Measurements from ENCODE around the gene PCMT1.

DNA sequence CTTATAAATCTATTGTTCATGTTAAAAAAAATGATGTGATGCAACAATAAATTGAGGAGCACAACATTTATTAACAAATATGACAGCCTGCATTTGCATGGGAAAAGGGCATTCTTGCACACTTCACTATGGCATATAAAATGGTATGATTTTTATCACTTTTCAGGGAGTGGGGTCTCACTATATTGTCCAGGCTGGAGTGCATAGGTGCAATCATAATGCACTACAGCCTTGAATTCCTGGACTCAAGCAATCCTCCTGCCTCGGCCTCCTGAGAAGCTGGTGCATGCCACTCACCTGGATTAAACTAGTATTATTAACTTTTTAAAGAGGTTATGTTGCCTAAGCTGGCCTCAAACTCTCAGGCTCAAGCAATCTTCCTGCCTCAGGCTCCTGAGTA lies 14.6 kb upstream of the PCMT1 start:
- TF ChIP-seq FOS (IDR thresholded peaks at IDR 0.05; ENCODE audit: borderline replicate concordance, extremely low read depth, insufficient read length) (no peak), ZZZ3 (IDR thresholded peaks at IDR 0.05; ENCODE audit: control insufficient read depth, insufficient read length, low read depth) (no peak), ZNF24 (IDR thresholded peaks at IDR 0.05) (no peak), MTA2 (IDR thresholded peaks at IDR 0.05; ENCODE audit: low read depth) (no peak), POLR2A (IDR thresholded peaks at IDR 0.05; ENCODE audit: low read depth, low read length) (no peak), FOXM1 (IDR thresholded peaks at IDR 0.05; ENCODE audit: low read depth, low read length) (no peak), TAF1 (IDR thresholded peaks at IDR 0.05; ENCODE audit: borderline replicate concordance, low read depth, low read length) (no peak)
- TF ChIP-seq, protein P1, sequence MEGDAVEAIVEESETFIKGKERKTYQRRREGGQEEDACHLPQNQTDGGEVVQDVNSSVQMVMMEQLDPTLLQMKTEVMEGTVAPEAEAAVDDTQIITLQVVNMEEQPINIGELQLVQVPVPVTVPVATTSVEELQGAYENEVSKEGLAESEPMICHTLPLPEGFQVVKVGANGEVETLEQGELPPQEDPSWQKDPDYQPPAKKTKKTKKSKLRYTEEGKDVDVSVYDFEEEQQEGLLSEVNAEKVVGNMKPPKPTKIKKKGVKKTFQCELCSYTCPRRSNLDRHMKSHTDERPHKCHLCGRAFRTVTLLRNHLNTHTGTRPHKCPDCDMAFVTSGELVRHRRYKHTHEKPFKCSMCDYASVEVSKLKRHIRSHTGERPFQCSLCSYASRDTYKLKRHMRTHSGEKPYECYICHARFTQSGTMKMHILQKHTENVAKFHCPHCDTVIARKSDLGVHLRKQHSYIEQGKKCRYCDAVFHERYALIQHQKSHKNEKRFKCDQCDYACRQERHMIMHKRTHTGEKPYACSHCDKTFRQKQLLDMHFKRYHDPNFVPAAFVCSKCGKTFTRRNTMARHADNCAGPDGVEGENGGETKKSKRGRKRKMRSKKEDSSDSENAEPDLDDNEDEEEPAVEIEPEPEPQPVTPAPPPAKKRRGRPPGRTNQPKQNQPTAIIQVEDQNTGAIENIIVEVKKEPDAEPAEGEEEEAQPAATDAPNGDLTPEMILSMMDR (IDR thresholded peaks at IDR 0.05 in 2 of 3, conservative IDR thresholded peaks at IDR 0.05 in 1 of 3; ENCODE audit: control insufficient read depth in 2 of 3, extremely low read depth in 1 of 3, insufficient read depth in 1 of 3, low read depth in 3 of 3, low read length in 3 of 3) = no peak
- TF ChIP-seq, protein P2, sequence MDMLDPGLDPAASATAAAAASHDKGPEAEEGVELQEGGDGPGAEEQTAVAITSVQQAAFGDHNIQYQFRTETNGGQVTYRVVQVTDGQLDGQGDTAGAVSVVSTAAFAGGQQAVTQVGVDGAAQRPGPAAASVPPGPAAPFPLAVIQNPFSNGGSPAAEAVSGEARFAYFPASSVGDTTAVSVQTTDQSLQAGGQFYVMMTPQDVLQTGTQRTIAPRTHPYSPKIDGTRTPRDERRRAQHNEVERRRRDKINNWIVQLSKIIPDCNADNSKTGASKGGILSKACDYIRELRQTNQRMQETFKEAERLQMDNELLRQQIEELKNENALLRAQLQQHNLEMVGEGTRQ (IDR thresholded peaks at IDR 0.05; ENCODE audit: borderline replicate concordance, low read depth, low read length) = no peak
